Fibroblast of pulmonary artery (primary cell): ENCODE measurements around the gene IQCH.

Source experiments
- DNase-seq: peaks from one replicate; pipeline ENCODE4 v3.0.0-alpha.2; 2010; ENCODE audit warnings: low read depth
- H3K4me3 ChIP-seq: replicated peaks from 2 replicates; pipeline ENCODE4 v1.5.1; 2011; ENCODE audit warnings: low read depth, mild to moderate bottlenecking, control low read depth, low read length, moderate library complexity
- CTCF ChIP-seq: IDR thresholded peaks from 2 replicates; pipeline ENCODE4 v1.5.1; 2011; ENCODE audit warnings: mild to moderate bottlenecking, control low read depth, low read length, inconsistent platforms; ENCODE audit errors: missing control alignments

The IQCH gene

GRCh38 chr15:67296684-67297083, 42.1 kb downstream of the IQCH start:
- TF ChIP-seq CTCF: no peak
- DNase-seq: no peak
- H3K4me3 ChIP-seq: no peak overlapping the region

- DNase-seq: peak; percentile 11
- no peak for TF ChIP-seq CTCF
- H3K4me3 ChIP-seq: no peak overlapping the region
Measured at GRCh38 chr15:67300266-67301025, 45.9 kb downstream of the IQCH start.

GRCh38 chr15:67303490-67304363, 49.1 kb downstream of the IQCH start:
- peak; percentile 51 for TF ChIP-seq CTCF
- peak; percentile 67 for DNase-seq

GRCh38 chr15:67304778-67305177, 50.2 kb downstream of the IQCH start:
- no peak for TF ChIP-seq CTCF
- no peak overlapping the region for H3K4me3 ChIP-seq
- DNase-seq: no peak

More at GRCh38 chr15:67303490-67304363, 49.1 kb downstream of the IQCH start:
- no peak overlapping the region for H3K4me3 ChIP-seq

GRCh38 chr15:67305506-67305905, 50.9 kb downstream of the IQCH start:
- TF ChIP-seq CTCF: no peak
- DNase-seq: no peak
- no peak overlapping the region for H3K4me3 ChIP-seq

GRCh38 chr15:67307156-67307555, 52.6 kb downstream of the IQCH start:
- DNase-seq: peak; percentile 22
- no peak overlapping the region for H3K4me3 ChIP-seq
- TF ChIP-seq CTCF: no peak
